ENCODE data around the gene IQSEC3.

DNA sequence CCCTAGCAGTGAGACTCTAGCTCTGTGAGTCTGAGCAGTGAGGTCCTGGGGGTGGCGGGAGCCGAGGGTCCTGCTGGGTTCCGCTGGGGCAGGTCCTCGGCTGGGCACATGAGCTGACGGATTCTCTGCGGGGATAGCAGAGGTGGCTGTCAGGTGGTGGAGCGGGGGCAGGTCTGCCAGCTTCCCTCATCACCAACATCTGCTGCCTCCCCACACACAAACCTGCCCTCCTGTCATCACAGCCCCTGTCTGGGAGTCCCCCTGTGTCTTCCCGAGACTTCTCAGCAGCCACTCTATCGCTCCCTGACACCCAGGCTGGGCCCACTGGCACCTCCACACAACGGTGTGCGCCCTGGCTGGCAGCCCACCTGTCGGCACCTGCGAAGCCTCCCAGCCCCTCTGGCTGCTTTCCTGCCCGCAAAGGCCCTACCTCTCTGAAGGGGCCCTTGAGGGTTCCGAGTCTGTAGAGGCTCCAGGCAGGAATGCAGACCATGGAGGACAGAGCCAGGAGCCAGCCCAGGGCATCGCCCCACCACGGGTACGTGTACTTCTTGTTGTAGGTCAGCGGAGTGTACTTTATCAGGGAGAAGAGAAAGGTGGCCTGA is 154.5 kb downstream of the IQSEC3 start:
- TF ChIP-seq, protein P1, sequence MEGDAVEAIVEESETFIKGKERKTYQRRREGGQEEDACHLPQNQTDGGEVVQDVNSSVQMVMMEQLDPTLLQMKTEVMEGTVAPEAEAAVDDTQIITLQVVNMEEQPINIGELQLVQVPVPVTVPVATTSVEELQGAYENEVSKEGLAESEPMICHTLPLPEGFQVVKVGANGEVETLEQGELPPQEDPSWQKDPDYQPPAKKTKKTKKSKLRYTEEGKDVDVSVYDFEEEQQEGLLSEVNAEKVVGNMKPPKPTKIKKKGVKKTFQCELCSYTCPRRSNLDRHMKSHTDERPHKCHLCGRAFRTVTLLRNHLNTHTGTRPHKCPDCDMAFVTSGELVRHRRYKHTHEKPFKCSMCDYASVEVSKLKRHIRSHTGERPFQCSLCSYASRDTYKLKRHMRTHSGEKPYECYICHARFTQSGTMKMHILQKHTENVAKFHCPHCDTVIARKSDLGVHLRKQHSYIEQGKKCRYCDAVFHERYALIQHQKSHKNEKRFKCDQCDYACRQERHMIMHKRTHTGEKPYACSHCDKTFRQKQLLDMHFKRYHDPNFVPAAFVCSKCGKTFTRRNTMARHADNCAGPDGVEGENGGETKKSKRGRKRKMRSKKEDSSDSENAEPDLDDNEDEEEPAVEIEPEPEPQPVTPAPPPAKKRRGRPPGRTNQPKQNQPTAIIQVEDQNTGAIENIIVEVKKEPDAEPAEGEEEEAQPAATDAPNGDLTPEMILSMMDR (IDR thresholded peaks at IDR 0.05) = no peak
- no peak for TF ChIP-seq SIN3A (IDR thresholded peaks at IDR 0.05; ENCODE audit: borderline replicate concordance, insufficient read depth, low read depth, low read length)
- no peak for TF ChIP-seq TCF7L2 (IDR thresholded peaks at IDR 0.05; ENCODE audit: low read depth, low read length)
- no peak for TF ChIP-seq POLR2AphosphoS5 (IDR thresholded peaks at IDR 0.05; ENCODE audit: low read depth, low read length)
- TF ChIP-seq, protein P2, sequence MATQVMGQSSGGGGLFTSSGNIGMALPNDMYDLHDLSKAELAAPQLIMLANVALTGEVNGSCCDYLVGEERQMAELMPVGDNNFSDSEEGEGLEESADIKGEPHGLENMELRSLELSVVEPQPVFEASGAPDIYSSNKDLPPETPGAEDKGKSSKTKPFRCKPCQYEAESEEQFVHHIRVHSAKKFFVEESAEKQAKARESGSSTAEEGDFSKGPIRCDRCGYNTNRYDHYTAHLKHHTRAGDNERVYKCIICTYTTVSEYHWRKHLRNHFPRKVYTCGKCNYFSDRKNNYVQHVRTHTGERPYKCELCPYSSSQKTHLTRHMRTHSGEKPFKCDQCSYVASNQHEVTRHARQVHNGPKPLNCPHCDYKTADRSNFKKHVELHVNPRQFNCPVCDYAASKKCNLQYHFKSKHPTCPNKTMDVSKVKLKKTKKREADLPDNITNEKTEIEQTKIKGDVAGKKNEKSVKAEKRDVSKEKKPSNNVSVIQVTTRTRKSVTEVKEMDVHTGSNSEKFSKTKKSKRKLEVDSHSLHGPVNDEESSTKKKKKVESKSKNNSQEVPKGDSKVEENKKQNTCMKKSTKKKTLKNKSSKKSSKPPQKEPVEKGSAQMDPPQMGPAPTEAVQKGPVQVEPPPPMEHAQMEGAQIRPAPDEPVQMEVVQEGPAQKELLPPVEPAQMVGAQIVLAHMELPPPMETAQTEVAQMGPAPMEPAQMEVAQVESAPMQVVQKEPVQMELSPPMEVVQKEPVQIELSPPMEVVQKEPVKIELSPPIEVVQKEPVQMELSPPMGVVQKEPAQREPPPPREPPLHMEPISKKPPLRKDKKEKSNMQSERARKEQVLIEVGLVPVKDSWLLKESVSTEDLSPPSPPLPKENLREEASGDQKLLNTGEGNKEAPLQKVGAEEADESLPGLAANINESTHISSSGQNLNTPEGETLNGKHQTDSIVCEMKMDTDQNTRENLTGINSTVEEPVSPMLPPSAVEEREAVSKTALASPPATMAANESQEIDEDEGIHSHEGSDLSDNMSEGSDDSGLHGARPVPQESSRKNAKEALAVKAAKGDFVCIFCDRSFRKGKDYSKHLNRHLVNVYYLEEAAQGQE (IDR thresholded peaks at IDR 0.05; ENCODE audit: insufficient read depth in 1 of 2, low read depth in 2 of 2, low read length in 1 of 2) = no peak
